Measurements from ENCODE around the gene PLCXD3.

PLCXD3 gene

DNA sequence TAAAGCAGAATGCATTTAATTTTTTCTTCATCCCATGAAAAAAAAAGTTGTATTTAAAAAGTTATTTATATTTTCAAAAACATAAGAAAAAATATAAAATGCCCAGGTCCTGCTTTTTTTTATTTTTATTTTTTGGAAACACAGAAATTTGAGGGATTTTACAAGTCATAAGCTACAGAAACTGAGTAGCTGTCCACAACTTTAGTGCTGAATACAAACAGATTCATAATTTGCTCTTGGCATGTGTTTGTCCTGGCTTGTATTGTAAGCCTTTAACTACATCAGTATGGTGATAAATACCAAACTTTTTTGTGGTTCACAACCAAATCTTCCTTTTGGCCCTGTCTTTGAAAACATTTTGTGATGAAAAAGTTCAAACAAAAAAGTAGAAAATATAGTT lies 7.5 kb upstream of the PLCXD3 start:
- H3K4me3 ChIP-seq (ENCODE audit: low read depth, low read length), result no peak overlapping the region
- TF ChIP-seq CTCF (IDR thresholded peaks at IDR 0.05; ENCODE audit: borderline replicate concordance, insufficient read depth, low read depth, low read length), result no peak

- H3K4me3 ChIP-seq (ENCODE audit: low read depth, low read length), result no peak overlapping the region
- no peak for TF ChIP-seq CTCF (IDR thresholded peaks at IDR 0.05; ENCODE audit: borderline replicate concordance, insufficient read depth, low read depth, low read length)
These were observed 840 bp upstream of the PLCXD3 start for GRCh38 chr5:41511241-41511640.

GRCh38 chr5:41509399-41510175 lies 814 bp downstream of the PLCXD3 start:
- H3K4me3 ChIP-seq (ENCODE audit: low read depth, low read length), result no peak overlapping the region
- TF ChIP-seq CTCF (IDR thresholded peaks at IDR 0.05; ENCODE audit: borderline replicate concordance, insufficient read depth, low read depth, low read length), result no peak

- no peak for TF ChIP-seq CTCF (IDR thresholded peaks at IDR 0.05; ENCODE audit: borderline replicate concordance, insufficient read depth, low read depth, low read length)
- no peak overlapping the region for H3K4me3 ChIP-seq (ENCODE audit: low read depth, low read length)
These were observed 1.6 kb downstream of the PLCXD3 start for GRCh38 chr5:41508696-41509398.

DNA sequence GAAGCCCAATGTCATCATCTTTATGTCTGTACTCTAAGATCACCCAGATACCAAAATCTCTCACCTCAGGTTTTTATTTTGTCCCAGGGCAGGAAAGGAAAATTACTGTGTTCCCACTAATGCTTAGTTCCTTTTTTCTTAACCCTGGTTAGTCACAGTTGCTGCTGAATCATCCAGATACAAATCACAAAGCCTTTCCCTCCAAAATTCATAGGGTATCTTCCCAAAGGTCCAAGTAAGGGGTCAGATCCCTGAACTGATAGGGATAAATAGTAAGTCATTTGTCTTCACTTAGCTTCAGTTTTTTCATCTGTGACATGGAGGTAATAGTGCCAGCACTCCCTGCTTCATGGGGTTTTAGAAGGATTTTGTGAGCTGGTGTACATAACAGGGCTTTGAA lies 2.2 kb downstream of the PLCXD3 start:
- no peak overlapping the region for H3K4me3 ChIP-seq (ENCODE audit: low read depth, low read length)
- TF ChIP-seq CTCF (IDR thresholded peaks at IDR 0.05; ENCODE audit: borderline replicate concordance, insufficient read depth, low read depth, low read length), result no peak

DNA sequence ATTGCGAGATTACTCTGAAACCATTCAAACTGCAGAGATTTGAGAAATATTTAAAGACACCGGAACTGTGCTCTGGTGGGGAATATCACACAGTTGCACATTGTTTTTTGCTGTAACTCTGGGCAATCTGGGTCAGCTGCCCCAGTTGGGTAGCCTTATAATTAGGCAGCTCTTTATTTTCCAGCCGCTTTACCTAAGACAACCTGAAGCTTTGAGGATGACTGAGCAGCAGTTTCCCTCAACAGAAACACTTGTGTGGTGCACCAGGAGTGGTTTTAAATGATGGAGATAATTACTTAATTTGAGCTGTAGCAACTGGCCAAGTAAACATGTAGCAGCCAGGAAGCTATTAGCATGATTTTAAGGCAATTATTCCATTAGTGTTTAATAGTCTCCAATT lies 2.9 kb downstream of the PLCXD3 start:
- no peak for TF ChIP-seq CTCF (IDR thresholded peaks at IDR 0.05; ENCODE audit: borderline replicate concordance, insufficient read depth, low read depth, low read length)
- H3K4me3 ChIP-seq (ENCODE audit: low read depth, low read length), result no peak overlapping the region

DNA sequence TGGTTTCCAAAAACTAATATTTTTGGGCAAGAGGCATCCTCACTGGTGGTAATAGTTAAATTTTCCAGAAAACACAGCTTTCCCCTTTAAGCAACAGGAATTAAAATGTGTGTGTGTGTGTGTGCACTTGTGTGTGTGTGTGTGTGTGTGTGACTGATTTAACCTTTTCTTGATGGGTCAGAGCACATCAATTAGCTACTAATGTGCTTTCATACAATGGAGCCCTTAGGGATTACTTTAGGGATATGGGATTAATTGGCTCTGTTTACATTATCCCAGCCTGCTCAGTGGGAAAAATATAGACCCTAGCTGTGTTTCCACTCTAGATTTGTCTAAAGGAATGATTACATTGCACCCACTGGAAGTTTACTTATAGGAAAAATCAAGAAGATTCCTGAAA lies 6.5 kb downstream of the PLCXD3 start:
- no peak for TF ChIP-seq CTCF (IDR thresholded peaks at IDR 0.05; ENCODE audit: borderline replicate concordance, insufficient read depth, low read depth, low read length)
- no peak overlapping the region for H3K4me3 ChIP-seq (ENCODE audit: low read depth, low read length)

Data from GM12875 (cell line).